ENCODE data around the gene RYR2.

RYR2 gene

GRCh38 chr1:237183963-237184540 lies 142.1 kb downstream of the RYR2 start:
- TF ChIP-seq, protein P1, sequence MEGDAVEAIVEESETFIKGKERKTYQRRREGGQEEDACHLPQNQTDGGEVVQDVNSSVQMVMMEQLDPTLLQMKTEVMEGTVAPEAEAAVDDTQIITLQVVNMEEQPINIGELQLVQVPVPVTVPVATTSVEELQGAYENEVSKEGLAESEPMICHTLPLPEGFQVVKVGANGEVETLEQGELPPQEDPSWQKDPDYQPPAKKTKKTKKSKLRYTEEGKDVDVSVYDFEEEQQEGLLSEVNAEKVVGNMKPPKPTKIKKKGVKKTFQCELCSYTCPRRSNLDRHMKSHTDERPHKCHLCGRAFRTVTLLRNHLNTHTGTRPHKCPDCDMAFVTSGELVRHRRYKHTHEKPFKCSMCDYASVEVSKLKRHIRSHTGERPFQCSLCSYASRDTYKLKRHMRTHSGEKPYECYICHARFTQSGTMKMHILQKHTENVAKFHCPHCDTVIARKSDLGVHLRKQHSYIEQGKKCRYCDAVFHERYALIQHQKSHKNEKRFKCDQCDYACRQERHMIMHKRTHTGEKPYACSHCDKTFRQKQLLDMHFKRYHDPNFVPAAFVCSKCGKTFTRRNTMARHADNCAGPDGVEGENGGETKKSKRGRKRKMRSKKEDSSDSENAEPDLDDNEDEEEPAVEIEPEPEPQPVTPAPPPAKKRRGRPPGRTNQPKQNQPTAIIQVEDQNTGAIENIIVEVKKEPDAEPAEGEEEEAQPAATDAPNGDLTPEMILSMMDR (IDR thresholded peaks at IDR 0.05; ENCODE audit: low read length, missing control alignments), result no peak
- no peak overlapping the region for H3K4me3 ChIP-seq (replicated peaks; ENCODE audit: low read depth, low read length)
- no peak for DNase-seq (ENCODE audit: low read depth)

DNA sequence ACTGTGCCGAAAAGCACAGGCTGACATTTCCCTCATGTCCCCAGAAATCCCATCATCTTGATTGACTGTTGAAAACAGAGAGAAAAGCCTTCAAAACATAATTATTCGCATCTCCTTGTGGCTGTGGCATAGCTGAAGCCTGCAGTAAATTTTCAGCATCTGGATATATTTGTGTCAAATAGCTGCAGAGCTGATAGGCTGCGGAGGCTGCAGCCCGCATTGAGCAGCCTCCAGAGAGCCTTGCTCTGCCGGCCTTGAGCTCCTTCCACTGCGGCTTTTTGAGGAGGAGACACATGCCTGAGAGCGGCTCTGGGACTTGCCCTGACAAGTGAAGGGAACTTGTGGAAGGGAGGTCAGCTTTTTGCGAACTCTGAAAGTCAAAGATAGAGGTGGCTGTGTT lies 144.7 kb downstream of the RYR2 start:
- H3K4me3 ChIP-seq (replicated peaks; ENCODE audit: low read depth, low read length), result no peak overlapping the region
- DNase-seq (ENCODE audit: low read depth), result no peak
- TF ChIP-seq, protein P1 (IDR thresholded peaks at IDR 0.05; ENCODE audit: low read length, missing control alignments), result no peak

DNA sequence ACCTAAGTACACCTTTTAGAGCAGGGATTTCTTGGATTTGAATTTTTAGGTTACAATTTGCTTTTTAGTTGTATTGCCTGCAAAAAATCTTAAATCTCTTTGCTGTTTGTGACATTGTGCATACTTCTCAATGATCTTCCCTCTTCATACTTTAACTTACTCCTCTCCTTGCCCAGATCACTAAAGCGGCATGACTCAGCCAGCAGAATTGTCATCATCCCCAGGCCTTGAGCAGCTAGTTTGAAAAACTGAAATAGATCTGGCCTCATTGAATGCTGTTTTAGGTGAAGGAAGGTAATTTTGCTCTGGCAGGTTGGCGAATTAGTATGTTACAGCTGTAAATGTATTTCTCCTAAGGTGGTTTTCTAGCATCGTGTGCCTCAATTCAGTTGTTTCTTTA lies 145.9 kb downstream of the RYR2 start:
- TF ChIP-seq, protein P1 (IDR thresholded peaks at IDR 0.05; ENCODE audit: low read length, missing control alignments), result no peak
- DNase-seq (ENCODE audit: low read depth), result no peak
- H3K4me3 ChIP-seq (replicated peaks; ENCODE audit: low read depth, low read length), result no peak overlapping the region

GRCh38 chr1:237191403-237191802 lies 149.4 kb downstream of the RYR2 start:
- no peak for DNase-seq (ENCODE audit: low read depth)
- no peak overlapping the region for H3K4me3 ChIP-seq (replicated peaks; ENCODE audit: low read depth, low read length)
- TF ChIP-seq, protein P1 (IDR thresholded peaks at IDR 0.05; ENCODE audit: low read length, missing control alignments), result no peak

DNA sequence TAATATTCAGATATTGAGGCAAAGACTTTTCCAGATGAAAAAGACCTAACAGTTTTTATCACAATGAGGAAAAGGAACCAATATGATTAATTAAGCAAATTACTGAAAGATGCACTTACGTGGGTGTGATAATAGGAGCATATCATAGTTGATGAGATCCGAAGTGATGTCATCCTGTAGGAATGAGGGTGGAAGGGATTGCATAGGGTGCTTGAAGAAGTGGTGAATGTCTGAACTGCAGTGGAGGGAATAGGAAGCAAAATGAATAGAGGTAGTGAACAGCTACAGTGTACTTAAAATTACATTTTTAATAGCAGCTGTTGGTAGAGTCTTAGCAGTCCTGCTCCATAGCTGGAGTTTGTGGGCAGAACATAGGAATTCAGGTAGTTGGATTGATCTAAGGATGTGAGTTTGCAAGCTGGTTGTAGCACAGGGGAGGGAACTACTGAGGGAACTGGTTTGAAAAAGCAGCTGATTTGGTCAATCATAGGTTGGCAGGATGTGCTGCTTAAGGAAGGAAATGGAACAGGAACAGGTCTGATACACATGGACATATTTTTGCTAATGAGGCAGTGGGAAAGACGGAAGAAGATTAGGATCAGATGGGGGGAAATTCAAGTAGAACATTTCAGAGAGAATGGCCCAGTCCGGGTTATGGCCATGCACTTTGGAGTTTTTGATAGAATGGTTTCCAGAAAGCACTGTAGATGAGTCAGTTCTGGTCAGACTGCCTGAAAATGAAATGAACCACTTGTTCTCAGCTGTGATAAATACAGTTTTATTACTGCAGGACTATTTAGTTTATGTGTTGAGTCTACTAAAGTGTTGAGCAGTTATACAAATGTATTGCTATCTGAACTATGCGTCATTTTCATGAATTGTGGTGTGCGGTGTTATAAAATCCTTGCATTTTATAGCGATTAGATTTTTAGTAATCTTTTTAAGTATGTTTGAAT lies 155.8 kb downstream of the RYR2 start:
- no peak for DNase-seq (ENCODE audit: low read depth)
- H3K4me3 ChIP-seq (replicated peaks; ENCODE audit: low read depth, low read length), result no peak overlapping the region
- TF ChIP-seq, protein P1 (IDR thresholded peaks at IDR 0.05; ENCODE audit: low read length, missing control alignments), result no peak

GRCh38 chr1:237199026-237199425 lies 157.0 kb downstream of the RYR2 start:
- TF ChIP-seq, protein P1 (IDR thresholded peaks at IDR 0.05; ENCODE audit: low read length, missing control alignments), result no peak
- DNase-seq (ENCODE audit: low read depth), result no peak
- no peak overlapping the region for H3K4me3 ChIP-seq (replicated peaks; ENCODE audit: low read depth, low read length)
